Myocyte (in vitro differentiated cells): Measurements from ENCODE around the gene PPM1F. TPM values are rescaled to one million over a fixed set of nuclear protein-coding genes. Genes with fewer than 3 reads are reported as not detected.
"Not testable (repeated sequence)": the region's sequence is repeated elsewhere in the genome, so short reads cannot be mapped to it uniquely, and the experiment has no call there.

ENCODE experiments used
- DNase-seq: peaks from one replicate; pipeline ENCODE4 v3.0.0-alpha.2; 2012; ENCODE audit warnings: low read depth
- total RNA-seq: library from RNA; depleted of rRNA; stranded (reverse); fragments of >200 nt; gene quantifications from 2 replicates; pipeline ENCODE4 v1.2.3, GENCODE V29; 2014

The PPM1F gene
- total RNA-seq, 1 donor from 2014 or later = 98.1 TPM

- DNase-seq = no peak
Observed at GRCh38 chr22:21921729-21922128, 30.9 kb downstream of the PPM1F start.

- no peak for DNase-seq
Observed at GRCh38 chr22:21921184-21921721, 31.4 kb downstream of the PPM1F start.

- no peak for DNase-seq
Observed at GRCh38 chr22:21920341-21921183, 32.1 kb downstream of the PPM1F start.

GRCh38 chr22:21919526-21920307 lies 32.9 kb downstream of the PPM1F start:
- DNase-seq = no peak

- DNase-seq = no peak
Observed at GRCh38 chr22:21918466-21919185, 34.0 kb downstream of the PPM1F start.

- DNase-seq = no peak
Observed at GRCh38 chr22:21917959-21918261, 34.7 kb downstream of the PPM1F start.

GRCh38 chr22:21917181-21917958 lies 35.3 kb downstream of the PPM1F start:
- DNase-seq = peak; percentile 50

GRCh38 chr22:21916309-21916918 lies 36.2 kb downstream of the PPM1F start:
- no peak for DNase-seq

- DNase-seq = no peak
Observed at GRCh38 chr22:21915624-21916308, 36.9 kb downstream of the PPM1F start.

GRCh38 chr22:21914033-21914642 lies 38.5 kb downstream of the PPM1F start:
- DNase-seq = not testable (repeated sequence)

GRCh38 chr22:21910367-21910766 lies 42.3 kb downstream of the PPM1F start:
- not testable (repeated sequence) for DNase-seq

- no peak for DNase-seq
Observed at GRCh38 chr22:21909871-21910270, 42.8 kb downstream of the PPM1F start.

- no peak for DNase-seq
Observed at GRCh38 chr22:21907638-21908522, 44.8 kb downstream of the PPM1F start.

GRCh38 chr22:21905234-21905633 lies 47.4 kb downstream of the PPM1F start:
- DNase-seq = not testable (repeated sequence)

GRCh38 chr22:21904250-21904789 lies 48.3 kb downstream of the PPM1F start:
- no peak for DNase-seq

GRCh38 chr22:21903283-21903682 lies 49.4 kb downstream of the PPM1F start:
- DNase-seq = no peak

- no peak for DNase-seq
Observed at GRCh38 chr22:21902296-21903087, 50.2 kb downstream of the PPM1F start.
